Lower lobe of right lung (tissue), 2 donors: Measurements from ENCODE around the gene HELZ2. TPM values are rescaled to one million over a fixed set of nuclear protein-coding genes. Genes with fewer than 3 reads are reported as not detected.

Experiments used
- ATAC-seq, 2 donors: fragments of 200-7000 bp; cut with Tn5 transposase; one replicate each; pipeline ENCODE4 v1.9.1; 2020 to 2022; ENCODE audit warnings: mild to moderate bottlenecking in 2 of 2, moderate library complexity in 2 of 2
- DNase-seq: peaks from one replicate; pipeline ENCODE4 v3.0.0-alpha.2; 2020
- H3K27ac ChIP-seq: fragments of 200-600 bp; one replicate; pipeline ENCODE4 v1.8.0; 2022
- H3K27me3 ChIP-seq: fragments of 200-600 bp; one replicate; pipeline ENCODE4 v1.8.0; 2022; ENCODE audit warnings: low read depth
- H3K36me3 ChIP-seq: fragments of 200-600 bp; one replicate; pipeline ENCODE4 v1.8.0; 2022; ENCODE audit warnings: mild to moderate bottlenecking
- H3K4me1 ChIP-seq: fragments of 200-600 bp; one replicate; pipeline ENCODE4 v1.8.0; 2022
- H3K4me3 ChIP-seq: fragments of 200-600 bp; one replicate; pipeline ENCODE4 v1.8.0; 2022; ENCODE audit warnings: mild to moderate bottlenecking
- H3K9me3 ChIP-seq: fragments of 200-600 bp; one replicate; pipeline ENCODE4 v1.8.0; 2022
- CTCF ChIP-seq: fragments of 200-600 bp; IDR thresholded peaks from one replicate; pipeline ENCODE4 v1.8.0; 2022; ENCODE audit warnings: antibody characterized with exemption, mild to moderate bottlenecking
- intact Hi-C: fragments of 100-400 bp; cut with DNase I; formaldehyde crosslinking; loops from one replicate; pipeline ENCODE4 v1.11.0; 2022
- total RNA-seq: library from RNA; stranded (reverse); fragmentation: NEBNext Ultra II Directional; extraction: Animal tissue kit (Norgen Biotek cat#: 25700); gene quantifications from one replicate; pipeline ENCODE4 v1.2.1, GENCODE V29; 2021
- donor health status: DM: no; HTN: yes; CAD: no; lungs with severe emphysema.

The HELZ2 gene
- total RNA-seq, 1 donor from 2014 or later: 59.6 TPM

- no peaks in the 10 kb centered on the region for H3K9me3 ChIP-seq
- H3K4me1 ChIP-seq: no peaks in the 10 kb centered on the region
- no peak overlapping the region for H3K4me3 ChIP-seq
- H3K27ac ChIP-seq: no peak overlapping the region
- no peaks in the 10 kb centered on the region for H3K27me3 ChIP-seq
- no peak for ATAC-seq
- peaks cover 58% of the 10 kb centered on the region for H3K36me3 ChIP-seq
- peak; percentile 42 for DNase-seq
- intact Hi-C loops: no loop called here
- no peak for TF ChIP-seq CTCF
These were observed 15.5 kb upstream of the HELZ2 start for GRCh38 chr20:63589261-63590217.

- Histone ChIP-seq H3K36me3 (peaks cover 50% of the 10 kb centered on the region), H3K9me3 (no peaks in the 10 kb centered on the region), H3K27me3 (no peaks in the 10 kb centered on the region), H3K4me3 (no peak overlapping the region), H3K4me1 (no peaks in the 10 kb centered on the region), H3K27ac (no peak overlapping the region)
- intact Hi-C loops: no loop called here
- no peak for ATAC-seq
- TF ChIP-seq CTCF: no peak
- peak; percentile 42 for DNase-seq
These were observed 14.6 kb upstream of the HELZ2 start for GRCh38 chr20:63588641-63589041.

GRCh38 chr20:63587776-63588591 is 13.9 kb upstream of the HELZ2 start:
- Histone ChIP-seq H3K36me3 (peaks cover 44% of the 10 kb centered on the region), H3K9me3 (no peaks in the 10 kb centered on the region), H3K4me1 (no peaks in the 10 kb centered on the region), H3K4me3 (no peak overlapping the region), H3K27me3 (no peaks in the 10 kb centered on the region), H3K27ac (no peak overlapping the region)
- TF ChIP-seq CTCF: no peak
- intact Hi-C loops: no loop called here
- no peak for DNase-seq
- ATAC-seq: no peak

GRCh38 chr20:63587256-63587655 is 13.2 kb upstream of the HELZ2 start:
- Histone ChIP-seq H3K27ac (no peak overlapping the region), H3K9me3 (no peaks in the 10 kb centered on the region), H3K27me3 (no peaks in the 10 kb centered on the region), H3K4me1 (no peaks in the 10 kb centered on the region), H3K4me3 (no peak overlapping the region), H3K36me3 (peaks cover 37% of the 10 kb centered on the region)
- intact Hi-C loops: no loop called here
- DNase-seq (no peak), ATAC-seq (no peak)
- TF ChIP-seq CTCF: no peak

GRCh38 chr20:63586797-63587196 is 12.8 kb upstream of the HELZ2 start:
- no peak overlapping the region for H3K4me3 ChIP-seq
- H3K27me3 ChIP-seq: no peaks in the 10 kb centered on the region
- H3K27ac ChIP-seq: no peak overlapping the region
- intact Hi-C loops: no loop called here
- H3K36me3 ChIP-seq: peaks cover 33% of the 10 kb centered on the region
- H3K4me1 ChIP-seq: no peaks in the 10 kb centered on the region
- TF ChIP-seq CTCF: no peak
- ATAC-seq: no peak
- no peaks in the 10 kb centered on the region for H3K9me3 ChIP-seq
- DNase-seq: no peak
